ENCODE measurements around the gene ASCC1. TPM values are rescaled to one million over a fixed set of nuclear protein-coding genes. Genes with fewer than 3 reads are reported as not detected.

The ASCC1 gene
- total and polyA plus RNA-seq, 2 donors (not counting 1 experiment from before 2014, with no cell fraction given): 40.2 to 42.1 TPM

- H3K9me3 ChIP-seq (ENCODE audit: control insufficient read depth, insufficient read depth, low read depth, low read length): no peaks in the 10 kb centered on the region
- TF ChIP-seq CTCF (conservative IDR thresholded peaks at IDR 0.05 in 1 of 2, IDR thresholded peaks at IDR 0.05 in 1 of 2; ENCODE audit: low read depth in 1 of 2, low read length in 2 of 2) (no peak), EZH2 (IDR thresholded peaks at IDR 0.05; ENCODE audit: low read length, missing control alignments) (no peak)
- H3K36me3 ChIP-seq (ENCODE audit: control insufficient read depth, insufficient read depth, low read length): no peaks in the 10 kb centered on the region
- no peak overlapping the region for H3K9ac ChIP-seq (ENCODE audit: insufficient read depth, low read length)
- no peaks in the 10 kb centered on the region for H3K79me2 ChIP-seq (ENCODE audit: control insufficient read depth, insufficient read depth, low read length)
- peaks cover 6% of the 10 kb centered on the region for H3K27me3 ChIP-seq (ENCODE audit: control insufficient read depth, insufficient read depth, low read length)
- H2AFZ ChIP-seq (ENCODE audit: low read length): no peak overlapping the region
- H3K4me1 ChIP-seq (ENCODE audit: control insufficient read depth, extremely low read depth, insufficient read depth, low read length): no peaks in the 10 kb centered on the region
- DNase-seq (ENCODE audit: low read depth in 2 of 2): no peak
- H4K20me1 ChIP-seq (ENCODE audit: control insufficient read depth, extremely low read depth, insufficient read depth, low read length): no peaks in the 10 kb centered on the region
- no peak overlapping the region for H3K27ac ChIP-seq (ENCODE audit: insufficient read depth, low read length)
- no peak overlapping the region for H3K4me2 ChIP-seq (ENCODE audit: extremely low read depth, insufficient read depth, low read length)
- no peak overlapping the region for H3K4me3 ChIP-seq (replicated peaks in 1 of 4; ENCODE audit: control extremely low read depth in 1 of 4, insufficient read depth in 1 of 4, low read depth in 3 of 4, low read length in 4 of 4)
These were observed 160.0 kb downstream of the ASCC1 start for GRCh38 chr10:72056113-72056512.

GRCh38 chr10:72053690-72054089 is 162.4 kb downstream of the ASCC1 start:
- H3K9me3 ChIP-seq (ENCODE audit: control insufficient read depth, insufficient read depth, low read depth, low read length): no peaks in the 10 kb centered on the region
- TF ChIP-seq CTCF (conservative IDR thresholded peaks at IDR 0.05 in 1 of 2, IDR thresholded peaks at IDR 0.05 in 1 of 2; ENCODE audit: low read depth in 1 of 2, low read length in 2 of 2) (no peak), EZH2 (IDR thresholded peaks at IDR 0.05; ENCODE audit: low read length, missing control alignments) (no peak)
- no peak for DNase-seq (ENCODE audit: low read depth in 2 of 2)

GRCh38 chr10:72050873-72051272 is 165.2 kb downstream of the ASCC1 start:
- peaks cover 6% of the 10 kb centered on the region for H3K27me3 ChIP-seq (ENCODE audit: control insufficient read depth, insufficient read depth, low read length)
- no peak overlapping the region for H3K27ac ChIP-seq (ENCODE audit: insufficient read depth, low read length)
- no peak for DNase-seq (ENCODE audit: low read depth in 2 of 2)
- no peaks in the 10 kb centered on the region for H3K4me1 ChIP-seq (ENCODE audit: control insufficient read depth, extremely low read depth, insufficient read depth, low read length)
- H3K4me2 ChIP-seq (ENCODE audit: extremely low read depth, insufficient read depth, low read length): no peak overlapping the region
- no peaks in the 10 kb centered on the region for H3K9me3 ChIP-seq (ENCODE audit: control insufficient read depth, insufficient read depth, low read depth, low read length)
- no peaks in the 10 kb centered on the region for H4K20me1 ChIP-seq (ENCODE audit: control insufficient read depth, extremely low read depth, insufficient read depth, low read length)
- H3K36me3 ChIP-seq (ENCODE audit: control insufficient read depth, insufficient read depth, low read length): no peaks in the 10 kb centered on the region
- H2AFZ ChIP-seq (ENCODE audit: low read length): no peak overlapping the region
- H3K9ac ChIP-seq (ENCODE audit: insufficient read depth, low read length): no peak overlapping the region
- H3K79me2 ChIP-seq (ENCODE audit: control insufficient read depth, insufficient read depth, low read length): no peaks in the 10 kb centered on the region
- no peak overlapping the region for H3K4me3 ChIP-seq (replicated peaks in 1 of 4; ENCODE audit: control extremely low read depth in 1 of 4, insufficient read depth in 1 of 4, low read depth in 3 of 4, low read length in 4 of 4)
- TF ChIP-seq EZH2 (IDR thresholded peaks at IDR 0.05; ENCODE audit: low read length, missing control alignments) (no peak), CTCF (conservative IDR thresholded peaks at IDR 0.05 in 1 of 2, IDR thresholded peaks at IDR 0.05 in 1 of 2; ENCODE audit: low read depth in 1 of 2, low read length in 2 of 2) (no peak)

More at GRCh38 chr10:72053690-72054089, 162.4 kb downstream of the ASCC1 start:
- Histone ChIP-seq H4K20me1 (ENCODE audit: control insufficient read depth, extremely low read depth, insufficient read depth, low read length) (no peaks in the 10 kb centered on the region), H3K36me3 (ENCODE audit: control insufficient read depth, insufficient read depth, low read length) (no peaks in the 10 kb centered on the region), H3K27me3 (ENCODE audit: control insufficient read depth, insufficient read depth, low read length) (peaks cover 6% of the 10 kb centered on the region), H3K4me3 (replicated peaks in 1 of 4; ENCODE audit: control extremely low read depth in 1 of 4, insufficient read depth in 1 of 4, low read depth in 3 of 4, low read length in 4 of 4) (no peak overlapping the region), H2AFZ (ENCODE audit: low read length) (no peak overlapping the region), H3K4me2 (ENCODE audit: extremely low read depth, insufficient read depth, low read length) (no peak overlapping the region), H3K79me2 (ENCODE audit: control insufficient read depth, insufficient read depth, low read length) (no peaks in the 10 kb centered on the region), H3K27ac (ENCODE audit: insufficient read depth, low read length) (no peak overlapping the region), H3K4me1 (ENCODE audit: control insufficient read depth, extremely low read depth, insufficient read depth, low read length) (no peaks in the 10 kb centered on the region), H3K9ac (ENCODE audit: insufficient read depth, low read length) (no peak overlapping the region)
